Stomach (tissue), 9 donors: ENCODE results near the gene GPR152. TPM values are rescaled to one million over a fixed set of nuclear protein-coding genes. Genes with fewer than 3 reads are reported as not detected.

Experiments
- DNase-seq, 2 donors: peaks; one replicate each; pipeline versions ENCODE4 v3.0.0 to v3.0.0-alpha.2; 2013 to 2019
- H3K27ac ChIP-seq, 5 donors: fragments of 200-600 bp in 4 of 5; sonication (generic) in 4 of 5; one replicate each; pipeline ENCODE4 v1.5.1; 2013 to 2019; ENCODE audit warnings: mild to moderate bottlenecking in 1 of 5, moderate library complexity in 1 of 5
- H3K27me3 ChIP-seq, 3 donors: fragments of 200-600 bp; sonication (generic); one replicate each; pipeline ENCODE4 v1.5.1; 2017 to 2019; ENCODE audit warnings: mixed run types in 1 of 3
- H3K36me3 ChIP-seq, 4 donors: fragments of 200-600 bp; sonication (generic); 1 replicate in 3 of 4; 2 replicates in 1 of 4; pipeline ENCODE4 v1.5.1; 2016 to 2019
- H3K4me1 ChIP-seq, 4 donors: fragments of 200-600 bp; sonication (generic); one replicate each; pipeline ENCODE4 v1.5.1; 2016 to 2019
- H3K4me3 ChIP-seq, 4 donors: fragments of 200-600 bp; sonication (generic) in 3 of 4; one replicate each; pipeline ENCODE4 v1.5.1; 2016 to 2019; ENCODE audit warnings: mild to moderate bottlenecking in 1 of 4
- H3K9me3 ChIP-seq, 4 donors: fragments of 200-600 bp; sonication (generic); one replicate each; pipeline ENCODE4 v1.5.1; 2016 to 2019
- CTCF ChIP-seq, 7 experiments: fragments of 450-650 bp in 4 of 7; fragments of 200-600 bp in 3 of 7; sonication (generic) in 3 of 7; IDR thresholded peaks; one replicate each; pipeline ENCODE4 v1.5.1; 2016 to 2019; ENCODE audit warnings: antibody characterized with exemption in 7 of 7, control low read depth in 2 of 7, mild to moderate bottlenecking in 1 of 7
- EP300 ChIP-seq: sonication (generic); formaldehyde crosslinking; IDR thresholded peaks from one replicate; pipeline ENCODE4 v1.6.1; 2017; ENCODE audit warnings: antibody characterized with exemption
- POLR2A ChIP-seq, 4 donors: fragments of 450-650 bp; IDR thresholded peaks; one replicate each; pipeline ENCODE4 v1.6.1; 2016; ENCODE audit warnings: antibody characterized with exemption in 4 of 4, control low read depth in 2 of 4, mild to moderate bottlenecking in 1 of 4, moderate library complexity in 1 of 4
- POLR2AphosphoS5 ChIP-seq, 3 donors: sonication (generic); formaldehyde crosslinking; IDR thresholded peaks; one replicate each; pipeline ENCODE4 v1.6.1; 2016; ENCODE audit warnings: antibody characterized with exemption in 3 of 3
- WGBS, 5 donors: extraction: QIAGEN DNeasy Blood & Tissue Kit in 3 of 5; methylation state at CpG; one replicate each; pipeline versions ENCODE4 v1.1.5 to v1.1.7; 2013 to 2018; 5-methylcytosine and 5-hydroxymethylcytosine counted together
- intact Hi-C: fragments of 100-400 bp; cut with DNase I; formaldehyde crosslinking; loops from one replicate; pipeline ENCODE4 v1.15.1; 2023; ENCODE audit warnings: low total_unique reads
- polyA plus RNA-seq, 3 donors: library from polyadenylated mRNA; stranded (reverse); fragments of 200-250 nt; gene quantifications; one replicate each; pipeline ENCODE4 v1.2.3, GENCODE V29; 2013
- total RNA-seq, 5 donors: library from RNA; depleted of rRNA; stranded (reverse); fragments of >200 nt; gene quantifications; one replicate each; pipeline versions ENCODE4 v1.1.0 to v1.2.3, GENCODE V29; 2014 to 2016
- donor health status: healthy with polysubstance abuse.
- donor health status: Bipolar disorder and iron deficiency.
- donor health status: healthy.

Gene GPR152
- total and polyA plus RNA-seq, 8 donors, result not detected

GRCh38 chr11:67500484-67500821 is 47.9 kb upstream of the GPR152 start:
- no peak for DNase-seq
- peaks cover 21 to 25% (median 23%) of the 10 kb centered on the region in 4 donors for H3K4me1 ChIP-seq
- 70 to 94% (median 86%) methylated on average over 1 of the region's 1 CpG for WGBS, 5 donors
- H3K27me3 ChIP-seq, result peaks cover 0 to 22% (median 0%) of the 10 kb centered on the region in 3 donors
- intact Hi-C loops, result loop anchor here (10.0 kb wide), 1 partner anchor 66 kb away; the partner anchor contains the start of gene PTPRCAP
- H3K27ac ChIP-seq, result no peak overlapping the region
- no peaks in the 10 kb centered on the region for H3K9me3 ChIP-seq
- peaks cover 8 to 67% (median 51%) of the 10 kb centered on the region in 4 donors for H3K36me3 ChIP-seq
- no peak overlapping the region for H3K4me3 ChIP-seq
- TF ChIP-seq POLR2AphosphoS5 (IDR thresholded peaks at IDR 0.05) (no peak), CTCF (IDR thresholded peaks at IDR 0.05) (no peak), EP300 (no peak), POLR2A (IDR thresholded peaks at IDR 0.05) (no peak)

- no peaks in the 10 kb centered on the region for H3K9me3 ChIP-seq
- H3K4me3 ChIP-seq, result no peak overlapping the region
- no peak overlapping the region for H3K27ac ChIP-seq
- intact Hi-C loops, result loop anchor here (10.0 kb wide), 2 partner anchors 65 to 105 kb away; partner anchors contain the start of genes PTPRCAP and RAD9A
- WGBS, 5 donors, result 95 to 100% (median 97%) methylated on average over 7 to 26 of the region's 26 CpGs
- TF ChIP-seq POLR2A (IDR thresholded peaks at IDR 0.05), result no peak
- TF ChIP-seq CTCF (IDR thresholded peaks at IDR 0.05), result no peak
- TF ChIP-seq EP300, result no peak
- TF ChIP-seq POLR2AphosphoS5 (IDR thresholded peaks at IDR 0.05), result no peak
- H3K4me1 ChIP-seq, result peaks cover 16 to 20% (median 18%) of the 10 kb centered on the region in 4 donors
- no peak for DNase-seq
- peaks cover 8 to 72% (median 56%) of the 10 kb centered on the region in 4 donors for H3K36me3 ChIP-seq
- peaks cover 0 to 22% (median 0%) of the 10 kb centered on the region in 3 donors for H3K27me3 ChIP-seq
Measured at GRCh38 chr11:67499808-67500483, 47.4 kb upstream of the GPR152 start.

GRCh38 chr11:67498544-67498972 is 46.0 kb upstream of the GPR152 start:
- intact Hi-C loops, result loop anchor here (10.0 kb wide), 1 partner anchor 104 kb away; the partner anchor contains the start of gene RAD9A
- no peak for TF ChIP-seq POLR2A (IDR thresholded peaks at IDR 0.05)
- TF ChIP-seq EP300, result no peak
- TF ChIP-seq POLR2AphosphoS5 (IDR thresholded peaks at IDR 0.05), result no peak
- no peak for TF ChIP-seq CTCF (IDR thresholded peaks at IDR 0.05)
- peaks cover 0 to 12% (median 0%) of the 10 kb centered on the region in 3 donors for H3K27me3 ChIP-seq
- H3K9me3 ChIP-seq, result no peaks in the 10 kb centered on the region
- H3K27ac ChIP-seq, result no peak overlapping the region
- WGBS, 5 donors, result 84 to 92% (median 87%) methylated on average over 18 to 21 of the region's 21 CpGs
- no peak for DNase-seq
- H3K4me1 ChIP-seq, result peaks cover 2 to 6% (median 5%) of the 10 kb centered on the region in 4 donors
- peaks cover 9 to 86% (median 69%) of the 10 kb centered on the region in 4 donors for H3K36me3 ChIP-seq
- no peak overlapping the region for H3K4me3 ChIP-seq

- H3K9me3 ChIP-seq, result no peaks in the 10 kb centered on the region
- WGBS, 5 donors, result 90 to 97% (median 96%) methylated on average over 19 to 21 of the region's 21 CpGs
- H3K4me1 ChIP-seq, result no peaks in the 10 kb centered on the region
- TF ChIP-seq EP300 (no peak), POLR2A (IDR thresholded peaks at IDR 0.05) (no peak), CTCF (IDR thresholded peaks at IDR 0.05) (no peak), POLR2AphosphoS5 (IDR thresholded peaks at IDR 0.05) (no peak)
- no peak for DNase-seq
- H3K27me3 ChIP-seq, result peaks cover 0 to 7% (median 0%) of the 10 kb centered on the region in 3 donors
- no peak overlapping the region for H3K4me3 ChIP-seq
- no peak overlapping the region for H3K27ac ChIP-seq
- H3K36me3 ChIP-seq, result peaks cover 12 to 94% (median 77%) of the 10 kb centered on the region in 4 donors
- intact Hi-C loops, result loop anchor here (10.0 kb wide), 1 partner anchor 103 kb away; the partner anchor contains the start of gene RAD9A
Measured at GRCh38 chr11:67497656-67498291, 45.2 kb upstream of the GPR152 start.
